Fibroblast of peridontal ligament (primary cell): Measurements from ENCODE around the gene CR1L.
"Not testable (repeated sequence)": the region's sequence is repeated elsewhere in the genome, so short reads cannot be mapped to it uniquely, and the experiment has no call there.

Experiments used
- DNase-seq: peaks from one replicate; pipeline ENCODE4 v3.0.0-alpha.2; 2010; ENCODE audit errors: extremely low read depth

CR1L gene

DNA sequence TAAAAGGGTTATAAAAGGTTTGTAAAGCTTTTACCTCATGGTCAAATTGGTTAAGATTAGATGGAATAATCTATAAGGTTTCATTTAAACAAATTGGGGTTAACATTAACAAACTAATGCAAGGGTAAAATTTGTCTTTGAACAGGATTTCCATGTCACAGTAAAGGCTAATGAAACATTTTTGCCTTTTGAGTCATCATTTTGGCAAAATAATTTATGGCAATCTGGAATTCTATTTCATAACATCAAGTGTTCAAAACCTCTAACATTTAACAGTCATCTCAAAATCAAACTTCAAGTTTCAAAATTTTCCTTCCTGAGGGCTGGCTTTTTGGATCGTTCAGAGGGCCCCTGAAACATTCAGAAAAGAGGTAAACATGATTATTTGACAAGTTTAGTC, 100.4 kb downstream of the CR1L start:
- DNase-seq: peak; percentile 70

GRCh38 chr1:207745839-207746767, 101.2 kb downstream of the CR1L start:
- peak; percentile 16 for DNase-seq

DNA sequence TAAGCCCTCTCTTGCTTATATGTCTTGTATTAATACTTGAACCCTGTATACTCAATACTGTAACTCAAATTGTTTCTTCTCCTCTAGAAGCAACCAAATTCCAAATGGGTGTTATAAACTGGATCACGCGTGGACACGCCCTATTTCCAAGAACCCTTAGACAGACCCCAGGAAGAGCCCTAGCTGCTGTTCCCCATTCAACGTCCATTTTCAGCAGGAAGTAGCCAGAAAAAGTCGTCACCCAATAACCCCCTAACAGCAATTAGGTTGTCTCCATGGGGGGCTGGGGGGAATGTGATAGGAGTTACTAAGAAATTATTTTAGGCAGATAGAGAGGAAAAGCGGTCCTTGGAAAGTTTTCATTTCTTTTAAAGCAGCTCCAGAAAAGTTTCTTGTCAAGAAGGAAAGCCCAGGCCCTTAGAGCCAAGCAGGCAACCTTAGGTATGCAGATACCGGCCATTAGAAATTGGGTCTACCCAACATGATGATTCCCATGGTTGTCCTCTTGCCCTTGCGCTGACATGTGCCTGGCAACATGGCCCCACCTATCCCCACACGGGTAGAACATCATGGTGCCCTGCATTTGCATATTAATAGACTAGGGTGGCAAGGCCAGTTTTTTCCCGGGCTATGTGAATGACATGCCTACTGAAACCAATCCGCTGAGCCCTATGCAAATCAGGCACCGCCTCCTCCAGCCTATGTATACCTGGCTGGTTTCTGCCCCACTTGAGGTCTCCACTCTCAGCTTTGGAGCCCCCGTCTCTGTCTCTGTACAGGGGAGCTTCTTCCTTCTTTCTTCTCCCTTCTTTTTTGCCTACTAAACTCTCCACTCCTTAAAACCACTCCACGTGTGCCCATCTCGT, 102.9 kb downstream of the CR1L start:
- no peak for DNase-seq

DNA sequence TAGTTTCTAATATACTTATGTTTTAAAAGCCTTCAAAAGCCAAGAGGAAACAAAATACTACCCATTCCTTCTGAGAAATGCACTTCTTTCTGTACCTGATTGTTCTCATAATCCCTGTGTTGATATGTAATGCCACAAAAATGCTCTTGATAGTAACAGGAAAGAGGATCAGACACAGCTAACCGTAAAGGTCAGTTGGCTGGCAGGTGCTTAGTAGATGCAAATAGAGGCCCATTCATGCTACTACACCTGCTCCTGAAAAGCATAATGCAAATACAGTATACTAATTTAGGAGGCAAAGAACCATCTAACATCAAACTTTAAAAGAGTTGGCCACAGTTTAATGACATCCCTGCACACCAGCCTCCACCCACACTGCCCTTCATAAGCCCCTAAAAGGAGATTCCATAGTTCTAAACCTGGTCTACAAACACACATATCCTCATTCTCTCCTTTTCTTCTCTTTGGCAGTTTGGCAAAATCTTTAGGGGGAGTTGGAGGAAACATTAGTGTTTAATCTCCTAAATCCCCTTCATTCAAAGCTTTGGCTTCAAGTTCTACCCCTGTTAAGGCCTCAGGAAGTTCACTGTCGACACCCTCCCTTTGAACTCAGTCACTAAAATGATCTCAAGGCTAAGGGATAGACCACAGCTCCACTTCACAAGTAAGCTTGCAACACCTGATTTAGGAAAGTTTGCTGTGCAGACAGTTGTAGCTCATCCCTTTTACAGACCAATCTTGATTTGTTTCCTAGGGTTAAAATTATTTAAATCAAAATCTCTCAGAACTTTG, 104.0 kb downstream of the CR1L start:
- no peak for DNase-seq

- DNase-seq: peak; percentile 25
Observed at GRCh38 chr1:207750631-207751305, 105.8 kb downstream of the CR1L start.

DNA sequence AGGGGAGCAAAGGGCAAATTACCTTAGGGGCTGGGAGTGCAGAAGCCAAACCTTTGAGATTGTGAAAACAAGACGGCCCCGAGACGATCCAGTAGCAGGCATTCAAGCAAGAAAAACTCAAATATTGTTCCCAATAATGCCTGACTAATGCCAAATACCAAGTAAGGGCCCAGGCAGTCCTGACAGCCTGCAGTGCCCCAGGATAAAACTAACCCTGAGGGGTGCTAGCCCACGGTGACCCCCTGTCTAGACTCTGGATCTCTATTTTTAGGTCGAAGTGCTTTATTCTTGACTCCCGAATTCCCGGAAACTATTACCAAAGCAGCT, 106.5 kb downstream of the CR1L start:
- DNase-seq: not testable (repeated sequence)

- DNase-seq: peak; percentile 83
Observed at GRCh38 chr1:207751790-207752455, 107.0 kb downstream of the CR1L start, which contains the start of gene CD46. TSS of gene CD46 (plus strand) at chr1:207752054. CDS start at chr1:207752213, 159 bp downstream.

DNA sequence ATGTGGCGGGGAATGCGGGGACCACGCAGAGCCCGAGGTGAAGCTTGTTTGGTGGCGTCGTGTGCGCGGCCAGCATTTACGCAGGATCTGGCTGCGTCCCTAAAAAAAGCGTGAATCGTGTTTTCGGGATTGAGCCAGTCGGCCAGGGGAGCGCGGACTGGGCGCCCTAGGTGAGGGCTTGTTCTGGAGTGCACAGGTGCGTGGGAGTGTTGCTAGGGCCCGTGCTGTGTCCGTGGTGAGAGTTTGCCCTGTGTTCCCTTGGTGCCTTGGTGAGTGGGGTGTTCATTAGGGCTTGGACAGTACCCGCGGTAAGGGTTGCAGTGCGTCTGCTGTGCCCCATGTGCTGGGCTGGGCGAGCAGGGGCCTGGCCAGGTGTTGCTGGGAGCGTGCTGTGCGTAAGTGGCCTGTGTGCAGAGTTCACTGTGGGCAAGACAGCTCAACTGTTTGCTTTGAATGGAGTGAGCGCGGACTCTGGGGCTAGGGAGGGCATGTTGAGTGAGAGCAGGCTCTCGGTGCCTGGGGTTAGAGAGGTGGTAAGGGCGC, 107.6 kb downstream of the CR1L start:
- peak; percentile 8 for DNase-seq

DNA sequence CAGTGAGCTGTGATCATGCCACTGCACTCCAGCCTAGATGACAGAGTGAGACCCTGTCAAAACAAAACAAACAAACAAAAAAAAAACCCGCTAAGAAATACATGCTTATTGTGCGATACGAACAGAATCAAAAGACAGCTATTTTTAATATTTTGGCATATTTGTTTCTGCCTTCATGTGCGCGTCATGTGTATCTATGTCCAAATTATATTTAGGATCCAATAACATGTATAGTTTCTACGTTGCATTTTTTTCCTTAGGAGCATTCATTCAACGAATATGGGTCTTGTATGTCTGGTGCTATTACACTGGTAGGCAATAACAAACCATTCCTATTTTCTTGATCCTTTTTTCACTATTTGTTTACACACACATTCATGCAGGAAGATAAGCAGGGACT, 108.7 kb downstream of the CR1L start:
- DNase-seq: no peak

DNA sequence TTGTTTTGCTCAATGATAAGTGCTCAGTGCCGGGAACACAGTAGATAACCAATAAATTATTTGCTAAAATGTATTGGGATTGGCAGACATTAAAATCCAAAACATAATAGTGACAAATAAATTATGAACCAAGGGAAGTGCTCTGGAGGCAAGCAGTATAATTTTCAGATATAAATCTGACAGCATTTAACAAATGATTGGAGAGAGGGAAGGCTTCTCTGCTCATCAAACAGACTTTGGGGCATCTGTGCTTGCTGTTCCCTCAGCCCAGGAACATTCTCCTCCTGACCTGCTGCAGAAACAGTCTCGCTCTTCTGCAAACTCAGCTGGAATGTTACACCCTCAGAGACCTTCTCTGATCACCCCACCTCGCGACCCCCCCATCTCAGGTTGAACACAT, 109.1 kb downstream of the CR1L start:
- DNase-seq: no peak

GRCh38 chr1:207754974-207755700, 110.2 kb downstream of the CR1L start:
- peak; percentile 9 for DNase-seq

DNA sequence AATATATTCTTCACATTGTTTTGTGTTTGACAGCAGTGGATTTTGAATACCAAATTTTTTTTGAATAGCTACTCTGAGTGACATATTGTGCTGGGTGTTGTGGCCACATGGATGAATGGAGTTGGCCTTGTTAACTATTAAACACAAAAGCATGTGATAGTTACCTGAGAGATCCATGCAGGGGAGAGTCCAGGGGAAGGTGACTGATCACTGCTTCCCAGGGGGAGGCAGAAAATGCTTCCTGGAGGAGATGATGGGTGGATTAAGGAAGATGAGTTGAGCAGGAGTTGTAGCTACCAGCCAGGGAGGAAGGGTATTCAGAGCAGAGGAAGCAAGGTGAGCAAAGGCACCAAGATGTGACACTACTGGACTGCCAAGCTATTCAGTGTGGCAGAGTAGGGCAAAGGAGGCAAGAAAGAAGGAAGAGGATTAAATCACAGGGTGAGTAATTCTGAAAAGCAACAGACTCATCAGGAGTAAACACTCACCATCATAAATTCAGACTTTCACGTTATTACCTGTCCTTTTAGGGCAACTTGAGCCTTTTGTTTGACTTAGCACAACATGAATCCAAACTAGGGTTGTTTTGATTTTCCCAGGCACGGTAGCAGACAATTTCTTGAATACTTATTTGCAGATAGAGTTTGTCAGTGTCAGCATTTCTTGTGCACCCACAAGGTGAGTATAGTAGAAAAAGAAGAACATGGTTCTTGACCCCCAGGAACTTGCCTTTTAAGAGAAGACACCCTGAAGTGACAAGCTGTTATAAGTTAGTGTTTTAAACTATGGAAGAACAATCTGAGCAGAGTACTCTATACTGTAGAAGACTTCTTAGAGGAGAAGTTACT, 111.1 kb downstream of the CR1L start:
- DNase-seq: no peak

DNA sequence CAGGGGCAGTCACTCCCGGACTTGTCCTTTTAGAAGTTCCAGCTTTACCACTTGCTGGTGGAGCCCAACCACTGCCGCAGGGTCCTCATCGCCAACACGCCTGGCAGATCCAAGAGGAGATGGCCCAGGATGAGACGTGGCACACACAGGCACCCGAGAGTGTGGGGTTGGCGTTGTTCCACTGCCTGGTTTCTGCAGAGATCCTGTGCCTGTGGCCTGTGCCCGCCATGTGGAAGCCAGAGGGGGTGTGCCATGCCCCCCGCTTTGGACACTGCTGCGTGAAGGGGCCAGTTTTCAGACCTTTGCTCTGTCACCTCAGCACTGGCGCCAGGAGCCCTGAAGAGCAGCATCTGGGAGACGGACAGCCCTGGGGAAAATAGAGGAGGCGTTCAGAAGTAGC, 117.7 kb downstream of the CR1L start:
- no peak for DNase-seq

- DNase-seq: no peak
Observed at GRCh38 chr1:207763091-207763490, 118.2 kb downstream of the CR1L start.

GRCh38 chr1:207763972-207764371, 119.0 kb downstream of the CR1L start:
- DNase-seq: no peak

GRCh38 chr1:207766569-207766968, 121.6 kb downstream of the CR1L start:
- no peak for DNase-seq

DNA sequence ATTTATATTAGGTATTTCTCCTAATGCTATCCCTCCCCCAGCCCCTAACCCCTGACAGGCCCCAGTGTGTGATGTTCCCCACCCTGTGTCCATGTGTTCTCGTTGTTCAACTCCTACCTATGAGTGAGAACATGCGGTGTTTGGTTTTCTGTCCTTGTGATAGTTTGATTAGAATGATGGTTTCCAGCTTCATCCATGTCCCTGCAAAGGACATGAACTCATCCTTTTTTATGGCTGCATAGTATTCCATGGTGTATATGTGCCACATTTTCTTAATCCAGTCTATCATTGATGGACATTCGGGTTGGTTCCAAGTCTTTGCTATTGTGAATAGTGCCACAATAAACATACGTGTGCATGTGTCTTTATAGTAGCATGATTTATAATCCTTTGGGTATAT, 125.6 kb downstream of the CR1L start:
- not testable (repeated sequence) for DNase-seq
